ENCODE data around the gene HOXD11. TPM values are rescaled to one million over a fixed set of nuclear protein-coding genes. Genes with fewer than 3 reads are reported as not detected.

Gene HOXD11
- total RNA-seq, 1 experiment from 2014 or later: not detected

DNA sequence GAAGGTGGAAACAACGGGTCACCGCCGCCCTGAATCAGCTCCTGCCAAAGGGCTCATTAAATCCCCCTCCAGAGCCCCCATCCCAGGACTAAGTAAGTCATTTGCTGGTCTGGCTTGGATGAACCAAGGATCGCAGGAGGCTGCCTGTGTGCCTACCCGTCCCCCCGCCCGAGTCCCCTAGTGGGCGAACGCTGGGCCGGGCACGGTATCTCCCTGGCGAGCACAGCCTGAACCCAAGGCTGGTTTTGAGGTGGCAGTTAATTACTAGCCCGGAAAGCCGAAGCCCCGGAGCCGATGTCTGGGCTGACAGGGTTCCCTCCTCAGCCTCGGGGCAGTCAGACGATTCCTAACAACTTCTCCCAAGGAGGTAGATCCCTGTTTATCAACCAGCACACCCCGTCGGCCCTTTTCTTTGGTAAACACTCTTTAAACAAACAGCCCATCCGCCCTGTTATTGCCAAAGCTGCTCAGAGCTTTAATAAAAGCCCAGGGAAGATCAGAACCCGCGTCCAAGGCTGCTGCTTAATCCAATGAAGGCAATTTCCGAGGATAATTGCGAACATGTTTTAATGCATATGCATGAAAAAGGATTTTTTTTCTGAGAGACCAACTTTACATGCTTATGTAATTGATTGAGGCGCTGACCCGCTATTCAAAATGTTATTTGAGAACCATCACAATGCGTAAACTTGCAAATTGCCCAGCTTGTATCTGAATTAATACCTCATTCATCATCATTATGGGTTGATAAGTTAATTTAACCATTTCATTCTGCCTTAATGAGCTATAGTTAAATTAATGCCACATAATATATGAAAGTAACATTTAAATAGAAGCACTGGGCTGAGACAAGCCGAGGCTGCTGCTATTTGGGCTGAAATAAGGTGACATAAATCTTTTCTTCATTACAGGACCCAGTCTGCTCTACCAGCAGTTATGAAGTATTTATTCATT is 33.9 kb upstream of the HOXD11 start (continued):
- TF ChIP-seq, protein P1, sequence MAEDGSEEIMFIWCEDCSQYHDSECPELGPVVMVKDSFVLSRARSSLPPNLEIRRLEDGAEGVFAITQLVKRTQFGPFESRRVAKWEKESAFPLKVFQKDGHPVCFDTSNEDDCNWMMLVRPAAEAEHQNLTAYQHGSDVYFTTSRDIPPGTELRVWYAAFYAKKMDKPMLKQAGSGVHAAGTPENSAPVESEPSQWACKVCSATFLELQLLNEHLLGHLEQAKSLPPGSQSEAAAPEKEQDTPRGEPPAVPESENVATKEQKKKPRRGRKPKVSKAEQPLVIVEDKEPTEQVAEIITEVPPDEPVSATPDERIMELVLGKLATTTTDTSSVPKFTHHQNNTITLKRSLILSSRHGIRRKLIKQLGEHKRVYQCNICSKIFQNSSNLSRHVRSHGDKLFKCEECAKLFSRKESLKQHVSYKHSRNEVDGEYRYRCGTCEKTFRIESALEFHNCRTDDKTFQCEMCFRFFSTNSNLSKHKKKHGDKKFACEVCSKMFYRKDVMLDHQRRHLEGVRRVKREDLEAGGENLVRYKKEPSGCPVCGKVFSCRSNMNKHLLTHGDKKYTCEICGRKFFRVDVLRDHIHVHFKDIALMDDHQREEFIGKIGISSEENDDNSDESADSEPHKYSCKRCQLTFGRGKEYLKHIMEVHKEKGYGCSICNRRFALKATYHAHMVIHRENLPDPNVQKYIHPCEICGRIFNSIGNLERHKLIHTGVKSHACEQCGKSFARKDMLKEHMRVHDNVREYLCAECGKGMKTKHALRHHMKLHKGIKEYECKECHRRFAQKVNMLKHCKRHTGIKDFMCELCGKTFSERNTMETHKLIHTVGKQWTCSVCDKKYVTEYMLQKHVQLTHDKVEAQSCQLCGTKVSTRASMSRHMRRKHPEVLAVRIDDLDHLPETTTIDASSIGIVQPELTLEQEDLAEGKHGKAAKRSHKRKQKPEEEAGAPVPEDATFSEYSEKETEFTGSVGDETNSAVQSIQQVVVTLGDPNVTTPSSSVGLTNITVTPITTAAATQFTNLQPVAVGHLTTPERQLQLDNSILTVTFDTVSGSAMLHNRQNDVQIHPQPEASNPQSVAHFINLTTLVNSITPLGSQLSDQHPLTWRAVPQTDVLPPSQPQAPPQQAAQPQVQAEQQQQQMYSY (CRISPR knock-in tag; IDR thresholded peaks at IDR 0.05): no peak
- TF ChIP-seq SMAD3 (CRISPR knock-in tag; IDR thresholded peaks at IDR 0.05; ENCODE audit: borderline replicate concordance) (no peak), NR3C1 (CRISPR knock-in tag; conservative IDR thresholded peaks at IDR 0.05; ENCODE audit: low read depth) (no peak)

DNA sequence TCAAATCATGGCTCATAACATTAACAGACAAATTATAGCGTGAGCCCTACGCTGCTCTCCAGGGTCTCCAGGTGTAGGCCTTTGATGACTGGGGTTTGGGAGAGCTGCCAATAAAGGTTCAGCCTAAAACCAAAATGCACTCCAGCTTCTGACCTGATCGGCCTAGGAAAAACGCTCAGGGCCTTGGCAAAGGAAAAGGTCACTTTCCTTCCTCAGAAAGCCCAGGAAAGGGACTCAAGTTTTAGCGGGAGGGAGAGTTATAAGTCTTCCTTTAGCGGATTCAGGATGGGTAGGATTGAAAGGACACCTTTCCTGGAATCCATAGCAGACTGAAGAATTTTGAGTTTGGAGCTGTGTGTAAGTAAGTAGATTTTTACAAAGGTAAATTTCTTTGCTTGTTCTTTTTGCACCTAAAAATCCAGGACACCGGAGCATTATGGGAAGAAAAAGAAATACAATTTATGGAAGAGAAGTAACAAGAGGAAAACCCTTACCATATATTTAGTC is 32.1 kb upstream of the HOXD11 start:
- no peaks in the 10 kb centered on the region for H3K36me3 Mint-ChIP-seq
- H3K27me3 Mint-ChIP-seq (ENCODE audit: low read depth): peaks cover 100% of the 10 kb centered on the region
- H3K4me1 Mint-ChIP-seq: peaks cover 33% of the 10 kb centered on the region
- DNase-seq (ENCODE audit: low spot score) (no peak), ATAC-seq (no peak)
- peak overlapping the region; percentile 36 for H3K4me3 Mint-ChIP-seq
- no peak overlapping the region for H3K27ac Mint-ChIP-seq
- ChIA-PET POLR2A (no interaction called here), CTCF (interaction anchor here (0.8 to 1.9 kb wide), 2 partner anchors 10 to 23 kb away, joined by 3 to 11 read pairs; no protein-coding TSS in a partner anchor)
- H3K9me3 Mint-ChIP-seq: no peaks in the 10 kb centered on the region
- TF ChIP-seq, protein P2, sequence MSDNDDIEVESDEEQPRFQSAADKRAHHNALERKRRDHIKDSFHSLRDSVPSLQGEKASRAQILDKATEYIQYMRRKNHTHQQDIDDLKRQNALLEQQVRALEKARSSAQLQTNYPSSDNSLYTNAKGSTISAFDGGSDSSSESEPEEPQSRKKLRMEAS (CRISPR knock-in tag; IDR thresholded peaks at IDR 0.05): no peak
- no peak for TF ChIP-seq SP1 (CRISPR knock-in tag; conservative IDR thresholded peaks at IDR 0.05)
- no peak for TF ChIP-seq ZNF232 (CRISPR knock-in tag; IDR thresholded peaks at IDR 0.05)
- TF ChIP-seq, protein P3, sequence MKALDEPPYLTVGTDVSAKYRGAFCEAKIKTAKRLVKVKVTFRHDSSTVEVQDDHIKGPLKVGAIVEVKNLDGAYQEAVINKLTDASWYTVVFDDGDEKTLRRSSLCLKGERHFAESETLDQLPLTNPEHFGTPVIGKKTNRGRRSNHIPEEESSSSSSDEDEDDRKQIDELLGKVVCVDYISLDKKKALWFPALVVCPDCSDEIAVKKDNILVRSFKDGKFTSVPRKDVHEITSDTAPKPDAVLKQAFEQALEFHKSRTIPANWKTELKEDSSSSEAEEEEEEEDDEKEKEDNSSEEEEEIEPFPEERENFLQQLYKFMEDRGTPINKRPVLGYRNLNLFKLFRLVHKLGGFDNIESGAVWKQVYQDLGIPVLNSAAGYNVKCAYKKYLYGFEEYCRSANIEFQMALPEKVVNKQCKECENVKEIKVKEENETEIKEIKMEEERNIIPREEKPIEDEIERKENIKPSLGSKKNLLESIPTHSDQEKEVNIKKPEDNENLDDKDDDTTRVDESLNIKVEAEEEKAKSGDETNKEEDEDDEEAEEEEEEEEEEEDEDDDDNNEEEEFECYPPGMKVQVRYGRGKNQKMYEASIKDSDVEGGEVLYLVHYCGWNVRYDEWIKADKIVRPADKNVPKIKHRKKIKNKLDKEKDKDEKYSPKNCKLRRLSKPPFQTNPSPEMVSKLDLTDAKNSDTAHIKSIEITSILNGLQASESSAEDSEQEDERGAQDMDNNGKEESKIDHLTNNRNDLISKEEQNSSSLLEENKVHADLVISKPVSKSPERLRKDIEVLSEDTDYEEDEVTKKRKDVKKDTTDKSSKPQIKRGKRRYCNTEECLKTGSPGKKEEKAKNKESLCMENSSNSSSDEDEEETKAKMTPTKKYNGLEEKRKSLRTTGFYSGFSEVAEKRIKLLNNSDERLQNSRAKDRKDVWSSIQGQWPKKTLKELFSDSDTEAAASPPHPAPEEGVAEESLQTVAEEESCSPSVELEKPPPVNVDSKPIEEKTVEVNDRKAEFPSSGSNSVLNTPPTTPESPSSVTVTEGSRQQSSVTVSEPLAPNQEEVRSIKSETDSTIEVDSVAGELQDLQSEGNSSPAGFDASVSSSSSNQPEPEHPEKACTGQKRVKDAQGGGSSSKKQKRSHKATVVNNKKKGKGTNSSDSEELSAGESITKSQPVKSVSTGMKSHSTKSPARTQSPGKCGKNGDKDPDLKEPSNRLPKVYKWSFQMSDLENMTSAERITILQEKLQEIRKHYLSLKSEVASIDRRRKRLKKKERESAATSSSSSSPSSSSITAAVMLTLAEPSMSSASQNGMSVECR (CRISPR knock-in tag; IDR thresholded peaks at IDR 0.05; ENCODE audit: borderline replicate concordance): no peak
- TF ChIP-seq, protein P4, sequence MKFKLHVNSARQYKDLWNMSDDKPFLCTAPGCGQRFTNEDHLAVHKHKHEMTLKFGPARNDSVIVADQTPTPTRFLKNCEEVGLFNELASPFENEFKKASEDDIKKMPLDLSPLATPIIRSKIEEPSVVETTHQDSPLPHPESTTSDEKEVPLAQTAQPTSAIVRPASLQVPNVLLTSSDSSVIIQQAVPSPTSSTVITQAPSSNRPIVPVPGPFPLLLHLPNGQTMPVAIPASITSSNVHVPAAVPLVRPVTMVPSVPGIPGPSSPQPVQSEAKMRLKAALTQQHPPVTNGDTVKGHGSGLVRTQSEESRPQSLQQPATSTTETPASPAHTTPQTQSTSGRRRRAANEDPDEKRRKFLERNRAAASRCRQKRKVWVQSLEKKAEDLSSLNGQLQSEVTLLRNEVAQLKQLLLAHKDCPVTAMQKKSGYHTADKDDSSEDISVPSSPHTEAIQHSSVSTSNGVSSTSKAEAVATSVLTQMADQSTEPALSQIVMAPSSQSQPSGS (CRISPR knock-in tag; IDR thresholded peaks at IDR 0.05; ENCODE audit: borderline replicate concordance, low read depth): no peak
- TF ChIP-seq, protein P5, sequence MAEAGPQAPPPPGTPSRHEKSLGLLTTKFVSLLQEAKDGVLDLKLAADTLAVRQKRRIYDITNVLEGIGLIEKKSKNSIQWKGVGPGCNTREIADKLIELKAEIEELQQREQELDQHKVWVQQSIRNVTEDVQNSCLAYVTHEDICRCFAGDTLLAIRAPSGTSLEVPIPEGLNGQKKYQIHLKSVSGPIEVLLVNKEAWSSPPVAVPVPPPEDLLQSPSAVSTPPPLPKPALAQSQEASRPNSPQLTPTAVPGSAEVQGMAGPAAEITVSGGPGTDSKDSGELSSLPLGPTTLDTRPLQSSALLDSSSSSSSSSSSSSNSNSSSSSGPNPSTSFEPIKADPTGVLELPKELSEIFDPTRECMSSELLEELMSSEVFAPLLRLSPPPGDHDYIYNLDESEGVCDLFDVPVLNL (CRISPR knock-in tag; IDR thresholded peaks at IDR 0.05; ENCODE audit: borderline replicate concordance, low read depth): no peak
- TF ChIP-seq MYBL2 (CRISPR knock-in tag; IDR thresholded peaks at IDR 0.05): no peak
- TF ChIP-seq, protein P6, sequence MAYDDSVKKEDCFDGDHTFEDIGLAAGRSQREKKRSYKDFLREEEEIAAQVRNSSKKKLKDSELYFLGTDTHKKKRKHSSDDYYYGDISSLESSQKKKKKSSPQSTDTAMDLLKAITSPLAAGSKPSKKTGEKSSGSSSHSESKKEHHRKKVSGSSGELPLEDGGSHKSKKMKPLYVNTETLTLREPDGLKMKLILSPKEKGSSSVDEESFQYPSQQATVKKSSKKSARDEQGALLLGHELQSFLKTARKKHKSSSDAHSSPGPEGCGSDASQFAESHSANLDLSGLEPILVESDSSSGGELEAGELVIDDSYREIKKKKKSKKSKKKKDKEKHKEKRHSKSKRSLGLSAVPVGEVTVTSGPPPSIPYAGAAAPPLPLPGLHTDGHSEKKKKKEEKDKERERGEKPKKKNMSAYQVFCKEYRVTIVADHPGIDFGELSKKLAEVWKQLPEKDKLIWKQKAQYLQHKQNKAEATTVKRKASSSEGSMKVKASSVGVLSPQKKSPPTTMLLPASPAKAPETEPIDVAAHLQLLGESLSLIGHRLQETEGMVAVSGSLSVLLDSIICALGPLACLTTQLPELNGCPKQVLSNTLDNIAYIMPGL (CRISPR knock-in tag; IDR thresholded peaks at IDR 0.05): no peak
- no peak for TF ChIP-seq NFE2L1 (CRISPR knock-in tag; IDR thresholded peaks at IDR 0.05)
- TF ChIP-seq, protein P7, sequence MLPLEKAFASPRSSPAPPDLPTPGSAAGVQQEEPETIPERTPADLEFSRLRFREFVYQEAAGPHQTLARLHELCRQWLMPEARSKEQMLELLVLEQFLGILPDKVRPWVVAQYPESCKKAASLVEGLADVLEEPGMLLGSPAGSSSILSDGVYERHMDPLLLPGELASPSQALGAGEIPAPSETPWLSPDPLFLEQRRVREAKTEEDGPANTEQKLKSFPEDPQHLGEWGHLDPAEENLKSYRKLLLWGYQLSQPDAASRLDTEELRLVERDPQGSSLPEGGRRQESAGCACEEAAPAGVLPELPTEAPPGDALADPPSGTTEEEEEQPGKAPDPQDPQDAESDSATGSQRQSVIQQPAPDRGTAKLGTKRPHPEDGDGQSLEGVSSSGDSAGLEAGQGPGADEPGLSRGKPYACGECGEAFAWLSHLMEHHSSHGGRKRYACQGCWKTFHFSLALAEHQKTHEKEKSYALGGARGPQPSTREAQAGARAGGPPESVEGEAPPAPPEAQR (CRISPR knock-in tag; IDR thresholded peaks at IDR 0.05): no peak
- no peak for TF ChIP-seq TP53 (CRISPR knock-in tag; IDR thresholded peaks at IDR 0.05)
- no peak for TF ChIP-seq HMGA2 (CRISPR knock-in tag; IDR thresholded peaks at IDR 0.05)
- TF ChIP-seq GABPB1 (CRISPR knock-in tag; IDR thresholded peaks at IDR 0.05): no peak
- no peak for TF ChIP-seq CREB1 (CRISPR knock-in tag; IDR thresholded peaks at IDR 0.05)
- TF ChIP-seq, protein P8, sequence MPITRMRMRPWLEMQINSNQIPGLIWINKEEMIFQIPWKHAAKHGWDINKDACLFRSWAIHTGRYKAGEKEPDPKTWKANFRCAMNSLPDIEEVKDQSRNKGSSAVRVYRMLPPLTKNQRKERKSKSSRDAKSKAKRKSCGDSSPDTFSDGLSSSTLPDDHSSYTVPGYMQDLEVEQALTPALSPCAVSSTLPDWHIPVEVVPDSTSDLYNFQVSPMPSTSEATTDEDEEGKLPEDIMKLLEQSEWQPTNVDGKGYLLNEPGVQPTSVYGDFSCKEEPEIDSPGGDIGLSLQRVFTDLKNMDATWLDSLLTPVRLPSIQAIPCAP (CRISPR knock-in tag; IDR thresholded peaks at IDR 0.05): no peak
- TF ChIP-seq NR2C2 (CRISPR knock-in tag; IDR thresholded peaks at IDR 0.05): no peak

Measured in WTC11 (cell line).